DMS153 treated with DMSO at 0.1 percent for 48 hours (cell line): ENCODE measurements around the gene CC2D2A.
"Not testable (repeated sequence)": the region's sequence is repeated elsewhere in the genome, so short reads cannot be mapped to it uniquely, and the experiment has no call there.

Experiments
- DNase-seq: peaks from one replicate; lab custom pipeline; 2025; ENCODE audit not compliant: unreplicated experiment; lab: John Stamatoyannopoulos, UW

Gene CC2D2A

DNA sequence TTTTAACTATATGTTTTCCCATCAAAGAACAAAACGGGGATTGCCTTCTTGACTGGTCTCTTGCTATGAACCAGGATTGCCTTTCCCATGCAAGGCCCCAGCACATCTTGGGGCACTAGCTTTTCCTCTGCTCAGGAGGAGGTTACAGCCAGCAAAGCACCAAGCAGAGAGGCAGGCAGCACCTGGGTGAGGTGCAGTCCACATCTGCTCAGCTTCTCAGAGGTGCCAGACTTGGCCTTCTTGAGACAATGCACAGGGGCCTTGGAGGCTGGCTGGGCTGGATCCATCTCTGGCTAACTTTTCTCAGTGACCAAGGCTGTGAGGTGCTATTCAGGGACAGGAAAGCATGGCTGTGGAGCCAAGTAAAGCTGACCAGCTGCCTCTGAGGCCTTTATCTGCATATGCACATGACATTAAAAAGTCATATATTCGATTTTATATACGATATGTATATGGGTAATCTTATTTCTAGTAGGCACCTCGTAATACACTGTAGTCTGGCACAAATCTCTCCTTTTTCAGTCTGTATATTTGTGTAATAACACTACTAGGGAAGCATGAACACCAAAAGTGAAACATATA lies 86.9 kb downstream of the CC2D2A start:
- DNase-seq = no peak

DNA sequence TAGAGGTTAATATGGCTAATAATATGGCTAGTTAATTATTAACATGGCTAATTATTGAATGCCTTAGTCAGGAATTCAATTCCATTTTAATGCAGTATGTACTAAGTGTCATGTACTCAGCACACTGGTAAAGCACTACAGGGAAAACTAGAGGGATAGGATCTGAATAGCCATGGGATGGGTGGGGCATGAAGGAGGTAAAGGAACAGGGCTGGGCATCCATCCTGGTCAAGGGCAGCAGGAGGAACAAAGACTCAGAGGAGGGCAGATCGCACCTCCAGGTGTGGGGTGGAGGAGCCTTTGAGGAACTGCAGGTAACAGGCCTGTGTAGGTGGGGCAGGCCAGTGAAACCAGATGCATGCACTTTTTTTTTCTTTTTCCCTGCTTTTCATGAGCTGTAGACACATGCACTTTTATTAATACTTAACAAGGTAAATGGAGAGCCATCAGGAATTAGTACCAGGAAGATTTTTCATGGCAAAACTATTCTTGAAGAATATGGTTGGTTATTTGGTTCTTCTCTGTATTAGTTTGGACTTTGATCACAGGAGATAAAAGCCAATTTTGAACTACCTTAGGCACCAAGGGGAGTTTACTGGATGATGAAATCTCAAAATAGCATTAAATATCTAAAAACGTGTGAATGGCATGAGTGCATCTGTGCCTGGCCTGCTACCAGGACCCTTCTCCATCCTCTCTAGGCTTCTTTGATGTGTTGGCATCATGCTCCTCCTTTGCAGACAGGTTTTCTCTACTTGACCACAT lies 88.3 kb downstream of the CC2D2A start:
- DNase-seq = no peak

DNA sequence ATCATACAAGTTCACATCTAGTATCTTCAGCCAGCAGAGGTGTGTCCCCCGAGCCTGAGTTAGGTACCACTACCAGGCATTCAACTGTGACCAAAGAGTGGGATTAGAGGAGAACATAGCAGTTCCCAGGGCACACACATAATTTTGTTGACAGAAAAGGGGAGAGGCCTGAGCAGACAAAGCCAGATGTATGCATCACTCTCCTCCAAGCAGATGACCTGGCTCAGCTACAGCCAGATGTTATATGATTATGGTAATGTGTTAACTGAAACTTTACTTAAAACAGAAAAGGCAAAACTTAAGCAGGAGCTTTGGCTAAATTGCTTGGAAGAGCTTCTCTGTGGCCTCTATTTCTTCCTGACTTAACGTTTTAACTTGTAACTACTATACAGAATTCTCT lies 88.9 kb downstream of the CC2D2A start:
- DNase-seq = no peak

- no peak for DNase-seq
These were observed 92.4 kb downstream of the CC2D2A start for GRCh38 chr4:15562114-15562513.

GRCh38 chr4:15562623-15563022 lies 92.9 kb downstream of the CC2D2A start:
- DNase-seq = no peak

- no peak for DNase-seq
These were observed 94.2 kb downstream of the CC2D2A start for GRCh38 chr4:15563871-15564270.

- DNase-seq = no peak
These were observed 99.1 kb downstream of the CC2D2A start for GRCh38 chr4:15568821-15569220.

- no peak for DNase-seq
These were observed 100.1 kb downstream of the CC2D2A start for GRCh38 chr4:15569746-15570145.

DNA sequence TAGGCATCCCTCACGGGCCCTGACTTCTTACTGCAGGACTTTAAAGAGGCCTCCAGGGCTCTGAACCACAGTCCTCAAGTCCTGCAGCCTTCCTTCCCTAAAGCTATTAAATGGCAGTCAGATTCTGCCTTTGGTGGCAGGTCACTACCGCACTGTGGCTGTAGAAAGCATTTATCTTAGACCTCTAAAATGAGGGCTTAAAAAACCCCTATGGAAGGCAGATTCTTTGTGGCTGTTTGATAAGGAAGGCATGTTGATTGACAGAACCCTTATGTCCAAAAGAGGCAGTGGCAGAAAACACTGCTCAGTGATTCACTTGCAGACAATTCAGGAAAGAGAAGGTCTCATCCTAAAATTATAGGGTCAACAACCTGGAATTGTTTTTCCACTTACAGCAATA lies 106.3 kb downstream of the CC2D2A start:
- DNase-seq = no peak

- no peak for DNase-seq
These were observed 107.8 kb downstream of the CC2D2A start for GRCh38 chr4:15577508-15577907.

DNA sequence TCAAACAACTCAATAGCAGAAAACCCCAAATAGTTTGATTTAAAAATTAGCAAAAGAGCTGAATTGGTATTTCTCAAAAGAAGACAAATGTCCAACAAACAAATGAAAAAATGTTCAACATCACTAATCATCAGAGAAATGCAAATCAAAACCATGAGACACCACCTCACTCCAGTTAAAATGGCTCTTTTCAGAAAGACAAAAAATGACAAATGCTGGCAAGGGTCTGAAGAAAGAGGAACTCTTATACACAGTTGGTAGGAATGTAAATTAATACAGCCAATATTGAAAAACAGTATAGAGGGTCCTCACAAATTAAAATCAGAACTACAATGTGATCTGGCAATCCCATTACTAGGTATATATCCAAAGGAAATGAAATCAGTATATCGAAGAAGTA lies 115.1 kb downstream of the CC2D2A start:
- DNase-seq = no peak

GRCh38 chr4:15585331-15585730 lies 115.6 kb downstream of the CC2D2A start:
- DNase-seq = no peak

DNA sequence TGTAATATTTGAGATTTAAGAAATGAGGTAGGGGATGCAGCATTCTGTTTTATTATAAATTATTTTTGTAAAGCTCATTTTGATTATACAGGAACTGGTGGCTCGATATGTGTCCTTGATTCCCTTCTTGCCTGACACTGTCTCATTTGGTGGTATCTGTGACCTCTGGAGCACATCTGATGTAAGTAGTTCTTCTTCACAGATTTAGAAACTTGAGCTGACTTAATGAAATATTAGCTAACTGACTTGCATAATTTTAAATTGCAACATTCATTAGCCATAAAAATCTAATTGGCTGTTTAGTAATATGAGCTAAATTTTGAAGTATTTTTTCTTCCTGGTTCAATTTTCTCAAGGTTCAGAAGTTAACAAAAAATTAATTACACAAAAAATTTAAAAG lies 116.4 kb downstream of the CC2D2A start:
- no peak for DNase-seq

DNA sequence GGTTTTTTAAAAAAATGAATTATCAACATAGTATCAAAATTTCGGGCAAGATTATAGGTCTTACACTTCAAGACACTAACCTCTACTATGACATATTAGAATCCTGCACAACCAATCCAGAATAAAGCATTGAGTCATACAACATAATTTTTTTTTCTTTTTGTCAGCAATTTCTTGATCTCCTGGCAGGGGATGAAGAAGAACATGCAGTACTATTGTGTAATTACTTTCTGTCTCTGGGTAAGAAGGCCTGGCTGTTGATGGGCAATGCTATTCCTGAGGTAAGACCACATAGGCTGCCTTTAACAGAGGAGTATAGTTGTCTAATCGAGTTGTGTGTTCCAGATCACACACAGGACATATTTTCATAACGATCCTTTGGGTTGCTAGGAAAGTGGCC lies 118.0 kb downstream of the CC2D2A start:
- DNase-seq = no peak

DNA sequence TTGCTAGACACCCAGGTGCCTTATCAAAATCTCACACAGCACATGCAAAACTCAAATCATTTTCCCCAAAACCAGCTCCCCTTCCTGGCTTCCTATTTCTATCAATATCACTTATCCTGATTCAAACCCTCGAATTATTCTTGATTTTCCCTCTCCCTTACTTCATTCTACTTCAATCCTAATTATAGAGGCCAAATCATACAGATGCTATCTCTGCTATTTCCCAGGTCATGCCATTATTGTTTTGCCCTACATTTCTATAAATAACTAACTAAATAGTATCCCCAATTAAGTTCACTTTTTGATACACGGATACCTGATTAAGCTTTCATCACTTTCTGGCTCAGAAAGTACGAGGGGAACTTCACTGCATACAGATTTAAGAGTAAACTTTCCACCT lies 123.1 kb downstream of the CC2D2A start:
- DNase-seq = no peak

GRCh38 chr4:15598644-15599043 lies 129.0 kb downstream of the CC2D2A start:
- DNase-seq = no peak

DNA sequence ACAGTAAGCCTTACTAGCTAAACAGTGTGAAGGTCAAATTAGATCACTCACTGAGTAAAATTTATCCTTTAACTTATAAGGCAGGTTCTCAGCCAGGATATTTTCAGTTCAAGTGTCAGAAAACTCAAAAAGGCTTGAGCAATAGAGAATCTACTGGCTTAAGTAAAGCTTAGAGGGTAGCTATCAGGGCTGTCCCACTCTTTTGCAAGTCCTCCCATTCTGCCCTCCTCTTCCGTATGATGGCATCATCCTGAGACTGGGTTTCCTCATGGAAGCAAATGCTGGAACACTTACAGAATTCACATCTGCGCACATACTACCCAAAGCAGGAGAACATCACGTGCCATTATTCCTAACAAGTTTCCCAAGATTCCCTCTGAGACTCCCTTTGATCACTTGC lies 130.5 kb downstream of the CC2D2A start:
- no peak for DNase-seq

- no peak for DNase-seq
These were observed 132.2 kb downstream of the CC2D2A start for GRCh38 chr4:15601862-15602261.

DNA sequence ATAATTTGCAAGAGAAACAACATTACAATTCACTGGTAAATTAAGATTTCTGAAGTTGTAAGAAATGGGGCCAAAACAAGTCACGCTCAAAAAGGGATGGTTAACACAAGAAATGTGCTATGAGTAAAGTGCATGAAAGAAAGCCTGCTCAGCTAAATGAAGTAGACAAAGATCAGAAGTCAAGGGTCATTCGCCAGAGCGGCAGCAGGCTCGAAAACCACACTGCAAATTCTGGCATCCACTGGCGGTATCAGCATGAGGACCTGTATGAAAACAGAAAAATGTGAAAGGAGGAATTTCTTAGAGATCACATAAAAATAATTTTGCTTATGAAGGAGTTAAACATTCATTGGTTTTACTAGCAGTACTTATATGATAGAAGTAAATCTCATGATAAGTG lies 135.9 kb downstream of the CC2D2A start:
- no peak for DNase-seq

DNA sequence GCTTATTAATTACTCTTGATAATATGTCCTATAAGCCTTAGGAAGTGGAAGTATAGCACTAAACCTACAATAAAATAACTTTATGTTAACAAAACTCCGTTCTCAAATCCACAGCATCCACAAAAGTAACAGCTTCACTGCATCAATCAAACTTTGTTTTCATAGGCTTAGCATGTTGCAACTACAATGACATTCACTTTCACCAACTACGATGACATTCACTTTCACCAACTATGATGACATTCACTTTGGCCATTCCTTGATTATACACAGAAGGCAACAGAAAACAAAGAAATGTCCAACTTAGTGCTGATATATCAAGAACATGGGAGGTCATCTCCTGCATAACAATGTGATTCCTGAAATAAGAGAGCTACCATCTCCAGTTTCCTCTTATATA lies 141.2 kb downstream of the CC2D2A start:
- no peak for DNase-seq

GRCh38 chr4:15612136-15612535 lies 142.5 kb downstream of the CC2D2A start:
- no peak for DNase-seq

GRCh38 chr4:15614891-15615290 lies 145.2 kb downstream of the CC2D2A start:
- not testable (repeated sequence) for DNase-seq

DNA sequence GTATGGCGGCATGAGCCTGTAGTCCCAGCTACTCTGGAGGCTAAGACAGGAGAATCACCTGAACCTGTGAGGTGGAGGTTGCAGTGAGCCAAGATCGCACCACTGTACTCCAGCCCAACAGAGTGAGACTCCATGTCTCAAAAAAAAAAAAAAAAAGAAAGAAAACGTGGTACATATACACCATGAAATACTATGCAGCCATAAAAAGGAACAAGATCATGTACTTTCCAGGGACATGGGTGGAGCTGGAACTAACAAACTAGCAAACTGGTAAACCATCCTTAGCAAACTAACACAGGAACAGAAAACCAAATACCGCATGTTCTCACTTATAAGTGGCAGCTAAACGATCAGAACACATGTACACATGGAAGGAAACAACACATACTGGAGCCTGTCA lies 147.7 kb downstream of the CC2D2A start:
- not testable (repeated sequence) for DNase-seq
